MG63 (cell line): Measurements from ENCODE around the gene DNAH11. TPM values are rescaled to one million over a fixed set of nuclear protein-coding genes. Genes with fewer than 3 reads are reported as not detected.
"Not testable (repeated sequence)": the region's sequence is repeated elsewhere in the genome, so short reads cannot be mapped to it uniquely, and the experiment has no call there.

Source experiments
- DNase-seq: peaks from one replicate; pipeline ENCODE4 v3.0.0-alpha.2; 2020
- H3K27me3 ChIP-seq: fragments of 250-450 bp; sonication (Bioruptor Pico); 2 replicates; pipeline ENCODE4 v1.5.1; 2020; ENCODE audit warnings: mild to moderate bottlenecking, moderate library complexity
- H3K36me3 ChIP-seq: fragments of 250-450 bp; sonication (Bioruptor Pico); 2 replicates; pipeline ENCODE4 v1.5.1; 2020; ENCODE audit warnings: mild to moderate bottlenecking, moderate library complexity
- H3K4me3 ChIP-seq: fragments of 250-450 bp; sonication (Bioruptor Pico); 2 replicates; pipeline ENCODE4 v1.5.1; 2020; ENCODE audit warnings: mild to moderate bottlenecking, moderate library complexity
- H3K9me3 ChIP-seq: fragments of 250-450 bp; sonication (Bioruptor Pico); 2 replicates; pipeline ENCODE4 v1.5.1; 2020; ENCODE audit warnings: mild to moderate bottlenecking, moderate library complexity
- total RNA-seq: library from RNA; depleted of rRNA; stranded (reverse); fragments of >200 nt; shearing (Covaris generic); gene quantifications from 2 replicates; pipeline ENCODE4 v1.2.3, GENCODE V29; 2014; ENCODE audit warnings: low replicate concordance

DNAH11 gene
- total RNA-seq, 1 experiment from 2014 or later, result not detected

GRCh38 chr7:21651697-21652096 lies 108.9 kb downstream of the DNAH11 start:
- DNase-seq, result no peak
- H3K4me3 ChIP-seq, result no peak overlapping the region
- H3K9me3 ChIP-seq, result peaks cover 6% of the 10 kb centered on the region; the same call in 1 of the 2 replicates
- H3K27me3 ChIP-seq, result no peaks in the 10 kb centered on the region
- no peaks in the 10 kb centered on the region for H3K36me3 ChIP-seq

GRCh38 chr7:21653623-21654022 lies 110.8 kb downstream of the DNAH11 start:
- H3K27me3 ChIP-seq, result no peaks in the 10 kb centered on the region
- H3K9me3 ChIP-seq, result no peaks in the 10 kb centered on the region
- H3K36me3 ChIP-seq, result no peaks in the 10 kb centered on the region
- H3K4me3 ChIP-seq, result no peak overlapping the region
- DNase-seq, result no peak

GRCh38 chr7:21656081-21656480 lies 113.2 kb downstream of the DNAH11 start:
- H3K36me3 ChIP-seq, result no peaks in the 10 kb centered on the region
- no peaks in the 10 kb centered on the region for H3K27me3 ChIP-seq
- H3K9me3 ChIP-seq, result no peaks in the 10 kb centered on the region
- no peak overlapping the region for H3K4me3 ChIP-seq
- no peak for DNase-seq

- Histone ChIP-seq H3K36me3 (no peaks in the 10 kb centered on the region), H3K27me3 (no peaks in the 10 kb centered on the region), H3K9me3 (no peaks in the 10 kb centered on the region), H3K4me3 (no peak overlapping the region)
- no peak for DNase-seq
These were observed 114.0 kb downstream of the DNAH11 start for GRCh38 chr7:21656796-21657195.

- no peaks in the 10 kb centered on the region for H3K27me3 ChIP-seq
- no peak for DNase-seq
- H3K36me3 ChIP-seq, result no peaks in the 10 kb centered on the region
- no peaks in the 10 kb centered on the region for H3K9me3 ChIP-seq
- no peak overlapping the region for H3K4me3 ChIP-seq
These were observed 127.7 kb downstream of the DNAH11 start for GRCh38 chr7:21670496-21670895.

- no peaks in the 10 kb centered on the region for H3K36me3 ChIP-seq
- no peak overlapping the region for H3K4me3 ChIP-seq
- no peak for DNase-seq
- no peaks in the 10 kb centered on the region for H3K9me3 ChIP-seq
- H3K27me3 ChIP-seq, result no peaks in the 10 kb centered on the region
These were observed 129.0 kb downstream of the DNAH11 start for GRCh38 chr7:21671859-21672258.

GRCh38 chr7:21675255-21675654 lies 132.4 kb downstream of the DNAH11 start:
- Histone ChIP-seq H3K4me3 (no peak overlapping the region), H3K27me3 (no peaks in the 10 kb centered on the region), H3K9me3 (peaks cover 4% of the 10 kb centered on the region), H3K36me3 (no peaks in the 10 kb centered on the region)
- DNase-seq, result peak; percentile 44

- H3K27me3 ChIP-seq, result no peaks in the 10 kb centered on the region
- no peak overlapping the region for H3K4me3 ChIP-seq
- no peaks in the 10 kb centered on the region for H3K9me3 ChIP-seq
- DNase-seq, result no peak
- H3K36me3 ChIP-seq, result no peaks in the 10 kb centered on the region
These were observed 147.9 kb downstream of the DNAH11 start for GRCh38 chr7:21690705-21691104.

- H3K36me3 ChIP-seq, H3K27me3 ChIP-seq, DNase-seq, H3K9me3 ChIP-seq, H3K4me3 ChIP-seq: not testable (repeated sequence)
These were observed 148.3 kb downstream of the DNAH11 start for GRCh38 chr7:21691146-21691545.

GRCh38 chr7:21700587-21700986 lies 157.7 kb downstream of the DNAH11 start:
- H3K27me3 ChIP-seq, DNase-seq, H3K4me3 ChIP-seq, H3K36me3 ChIP-seq, H3K9me3 ChIP-seq: not testable (repeated sequence)

- Histone ChIP-seq H3K36me3 (no peaks in the 10 kb centered on the region), H3K27me3 (no peaks in the 10 kb centered on the region), H3K9me3 (no peaks in the 10 kb centered on the region), H3K4me3 (no peak overlapping the region)
- no peak for DNase-seq
These were observed 159.5 kb downstream of the DNAH11 start for GRCh38 chr7:21702303-21702702.

- no peaks in the 10 kb centered on the region for H3K9me3 ChIP-seq
- no peaks in the 10 kb centered on the region for H3K36me3 ChIP-seq
- no peak overlapping the region for H3K4me3 ChIP-seq
- DNase-seq, result no peak
- no peaks in the 10 kb centered on the region for H3K27me3 ChIP-seq
These were observed 161.5 kb downstream of the DNAH11 start for GRCh38 chr7:21704359-21704758.

GRCh38 chr7:21706131-21706530 lies 163.3 kb downstream of the DNAH11 start:
- H3K36me3 ChIP-seq, result no peaks in the 10 kb centered on the region
- H3K27me3 ChIP-seq, result peaks cover 9% of the 10 kb centered on the region; the same call in 1 of the 2 replicates
- no peaks in the 10 kb centered on the region for H3K9me3 ChIP-seq
- H3K4me3 ChIP-seq, result no peak overlapping the region
- no peak for DNase-seq

GRCh38 chr7:21707566-21707965 lies 164.7 kb downstream of the DNAH11 start:
- Histone ChIP-seq H3K4me3 (no peak overlapping the region), H3K9me3 (no peaks in the 10 kb centered on the region), H3K36me3 (no peaks in the 10 kb centered on the region), H3K27me3 (peaks cover 9% of the 10 kb centered on the region; the same call in 1 of the 2 replicates)
- no peak for DNase-seq

GRCh38 chr7:21708096-21708495 lies 165.3 kb downstream of the DNAH11 start:
- Histone ChIP-seq H3K36me3 (no peaks in the 10 kb centered on the region), H3K9me3 (no peaks in the 10 kb centered on the region), H3K4me3 (no peak overlapping the region), H3K27me3 (peaks cover 9% of the 10 kb centered on the region; the same call in 1 of the 2 replicates)
- no peak for DNase-seq

GRCh38 chr7:21717323-21717722 lies 174.5 kb downstream of the DNAH11 start:
- DNase-seq, result no peak
- no peaks in the 10 kb centered on the region for H3K36me3 ChIP-seq
- peaks cover 6% of the 10 kb centered on the region; the same call in 1 of the 2 replicates for H3K27me3 ChIP-seq
- no peaks in the 10 kb centered on the region for H3K9me3 ChIP-seq
- no peak overlapping the region for H3K4me3 ChIP-seq

- Histone ChIP-seq H3K9me3 (no peaks in the 10 kb centered on the region), H3K36me3 (no peaks in the 10 kb centered on the region), H3K4me3 (no peak overlapping the region), H3K27me3 (peaks cover 6% of the 10 kb centered on the region; the same call in 1 of the 2 replicates)
- no peak for DNase-seq
These were observed 175.6 kb downstream of the DNAH11 start for GRCh38 chr7:21718391-21718790.

- no peak for DNase-seq
- Histone ChIP-seq H3K27me3 (peaks cover under 1% of the 10 kb centered on the region; the same call in 1 of the 2 replicates), H3K36me3 (no peaks in the 10 kb centered on the region)
These were observed 177.0 kb downstream of the DNAH11 start for GRCh38 chr7:21719846-21720245.

GRCh38 chr7:21722371-21722770 lies 179.5 kb downstream of the DNAH11 start:
- no peak for DNase-seq
- Histone ChIP-seq H3K36me3 (no peaks in the 10 kb centered on the region), H3K4me3 (no peak overlapping the region), H3K27me3 (no peaks in the 10 kb centered on the region), H3K9me3 (no peaks in the 10 kb centered on the region)

More at GRCh38 chr7:21719846-21720245, 177.0 kb downstream of the DNAH11 start:
- Histone ChIP-seq H3K4me3 (no peak overlapping the region), H3K9me3 (no peaks in the 10 kb centered on the region)
